SK-N-SH (cell line): ENCODE data around the gene ASXL2.

Experiments used
- MXI1 ChIP-seq: IDR thresholded peaks from 2 replicates; pipeline ENCODE4 v1.6.1; 2012; ENCODE audit warnings: mild to moderate bottlenecking, low read depth, low read length, improper control_type of control experiment
- TF ChIP-seq, protein P1 (sequence below): fragments of 200-600 bp; sonication (generic); IDR thresholded peaks from 2 replicates; pipeline ENCODE4 v1.6.1; 2017; ENCODE audit warnings: antibody characterized with exemption, mild to moderate bottlenecking, moderate library complexity

DNA sequence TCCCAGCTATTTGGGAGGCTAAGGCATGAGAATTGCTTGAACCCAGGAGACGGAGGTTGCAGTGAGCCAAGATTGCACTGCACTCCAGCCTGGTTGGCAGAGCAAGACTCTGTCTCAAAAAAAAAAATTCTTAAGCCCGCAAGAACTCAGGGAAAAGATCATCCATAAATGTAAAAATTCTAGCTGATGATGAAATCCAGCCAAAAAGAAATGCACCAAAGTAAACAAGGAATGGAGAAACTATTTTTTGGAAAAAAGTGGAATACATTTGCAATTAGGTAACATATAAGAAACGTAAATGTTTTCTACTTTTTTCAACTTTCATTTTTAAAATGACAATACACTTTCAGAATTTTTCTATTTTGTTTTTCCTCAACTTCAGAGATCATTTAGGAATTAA, 61.3 kb downstream of the ASXL2 start:
- TF ChIP-seq, protein P1, sequence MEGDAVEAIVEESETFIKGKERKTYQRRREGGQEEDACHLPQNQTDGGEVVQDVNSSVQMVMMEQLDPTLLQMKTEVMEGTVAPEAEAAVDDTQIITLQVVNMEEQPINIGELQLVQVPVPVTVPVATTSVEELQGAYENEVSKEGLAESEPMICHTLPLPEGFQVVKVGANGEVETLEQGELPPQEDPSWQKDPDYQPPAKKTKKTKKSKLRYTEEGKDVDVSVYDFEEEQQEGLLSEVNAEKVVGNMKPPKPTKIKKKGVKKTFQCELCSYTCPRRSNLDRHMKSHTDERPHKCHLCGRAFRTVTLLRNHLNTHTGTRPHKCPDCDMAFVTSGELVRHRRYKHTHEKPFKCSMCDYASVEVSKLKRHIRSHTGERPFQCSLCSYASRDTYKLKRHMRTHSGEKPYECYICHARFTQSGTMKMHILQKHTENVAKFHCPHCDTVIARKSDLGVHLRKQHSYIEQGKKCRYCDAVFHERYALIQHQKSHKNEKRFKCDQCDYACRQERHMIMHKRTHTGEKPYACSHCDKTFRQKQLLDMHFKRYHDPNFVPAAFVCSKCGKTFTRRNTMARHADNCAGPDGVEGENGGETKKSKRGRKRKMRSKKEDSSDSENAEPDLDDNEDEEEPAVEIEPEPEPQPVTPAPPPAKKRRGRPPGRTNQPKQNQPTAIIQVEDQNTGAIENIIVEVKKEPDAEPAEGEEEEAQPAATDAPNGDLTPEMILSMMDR: no peak
- TF ChIP-seq MXI1: no peak
